ENCODE results near the gene GPN1.
A peak's percentile ranks its signal among the peaks of the same experiment; 100 is the strongest.
"Not testable (repeated sequence)": the region's sequence is repeated elsewhere in the genome, so short reads cannot be mapped to it uniquely, and the experiment has no call there.

The GPN1 gene

GRCh38 chr2:27680571-27680970 lies 51.7 kb downstream of the GPN1 start:
- ChIA-PET CTCF (no interaction called here), POLR2A (no interaction called here)
- no peak for DNase-seq (ENCODE audit: extremely low spot score)
- TF ChIP-seq PKNOX1 (IDR thresholded peaks at IDR 0.05) (no peak), ARNT (IDR thresholded peaks at IDR 0.05) (no peak), FOXM1 (IDR thresholded peaks at IDR 0.05; ENCODE audit: borderline replicate concordance) (no peak), SUZ12 (IDR thresholded peaks at IDR 0.05) (no peak), HDGF (IDR thresholded peaks at IDR 0.05; ENCODE audit: borderline replicate concordance) (no peak), FOXA1 (IDR thresholded peaks at IDR 0.05) (no peak), L3MBTL2 (conservative IDR thresholded peaks at IDR 0.05) (no peak), TARDBP (IDR thresholded peaks at IDR 0.05) (no peak), SP1 (IDR thresholded peaks at IDR 0.05) (no peak), ZNF384 (IDR thresholded peaks at IDR 0.05) (no peak), NFRKB (IDR thresholded peaks at IDR 0.05) (no peak), CTBP1 (IDR thresholded peaks at IDR 0.05; ENCODE audit: borderline replicate concordance) (no peak), ELF4 (IDR thresholded peaks at IDR 0.05) (no peak), LEF1 (IDR thresholded peaks at IDR 0.05; ENCODE audit: borderline replicate concordance) (no peak)

- DNase-seq (ENCODE audit: extremely low spot score), result no peak
- POLR2A ChIA-PET, result interaction anchor here (1.1 to 2.1 kb wide), 2 partner anchors 18 to 272 kb away, joined by 5 to 8 read pairs; partner anchors contain the start of genes PPM1G, SLC4A1AP and SUPT7L
These were observed 53.0 kb downstream of the GPN1 start for GRCh38 chr2:27681841-27682240.

GRCh38 chr2:27682334-27682771 lies 53.5 kb downstream of the GPN1 start:
- DNase-seq (ENCODE audit: extremely low spot score), result not testable (repeated sequence)
- ChIA-PET POLR2A (interaction anchor here (1.1 to 2.1 kb wide), 2 partner anchors 19 to 273 kb away, joined by 5 to 8 read pairs; partner anchors contain the start of genes PPM1G, SLC4A1AP and SUPT7L), CTCF (interaction anchor here (0.5 to 2.2 kb wide), 4 partner anchors 21 to 410 kb away, joined by 3 to 10 read pairs (median 4); no protein-coding TSS in a partner anchor)

More at GRCh38 chr2:27681841-27682240, 53.0 kb downstream of the GPN1 start:
- CTCF ChIA-PET, result interaction anchor here (0.5 to 2.2 kb wide), 4 partner anchors 21 to 912 kb away, joined by 3 to 10 read pairs (median 4); no protein-coding TSS in a partner anchor
- TF ChIP-seq L3MBTL2 (conservative IDR thresholded peaks at IDR 0.05) (no peak), FOXK2 (IDR thresholded peaks at IDR 0.05) (no peak), SP1 (IDR thresholded peaks at IDR 0.05) (no peak), SUZ12 (IDR thresholded peaks at IDR 0.05) (no peak), BHLHE40 (IDR thresholded peaks at IDR 0.05; ENCODE audit: borderline replicate concordance) (no peak), TARDBP (IDR thresholded peaks at IDR 0.05) (no peak), CTBP1 (IDR thresholded peaks at IDR 0.05; ENCODE audit: borderline replicate concordance) (no peak), ELF4 (IDR thresholded peaks at IDR 0.05) (no peak), ARNT (IDR thresholded peaks at IDR 0.05) (no peak), FOXM1 (IDR thresholded peaks at IDR 0.05; ENCODE audit: borderline replicate concordance) (no peak), ZNF384 (IDR thresholded peaks at IDR 0.05) (no peak), PKNOX1 (IDR thresholded peaks at IDR 0.05) (no peak), HDGF (IDR thresholded peaks at IDR 0.05; ENCODE audit: borderline replicate concordance) (no peak), LEF1 (IDR thresholded peaks at IDR 0.05; ENCODE audit: borderline replicate concordance) (no peak), FOXA1 (IDR thresholded peaks at IDR 0.05) (no peak)

- TF ChIP-seq PKNOX1 (IDR thresholded peaks at IDR 0.05) (peak; percentile 30; the same call in 1 of the 2 replicates), NFRKB (IDR thresholded peaks at IDR 0.05) (no peak)
- ChIA-PET POLR2A (interaction anchor here (2.1 kb wide), 1 partner anchor 274 kb away, joined by 8 read pairs; the partner anchor contains the start of gene PPM1G), CTCF (interaction anchor here (0.6 to 2.2 kb wide), 26 partner anchors 8 to 832 kb away, joined by 3 to 11 read pairs (median 3); partner anchors contain the start of genes SLC4A1AP and SUPT7L)
- DNase-seq (ENCODE audit: extremely low spot score), result peak; percentile 70
These were observed 54.7 kb downstream of the GPN1 start for GRCh38 chr2:27683390-27684071.

- POLR2A ChIA-PET; DNase-seq (ENCODE audit: extremely low spot score): not testable (repeated sequence)
- CTCF ChIA-PET, result interaction anchor here (1.5 kb wide), 1 partner anchor 19 kb away, joined by 4 read pairs; no protein-coding TSS in a partner anchor
These were observed 56.2 kb downstream of the GPN1 start for GRCh38 chr2:27685006-27685405.

GRCh38 chr2:27685577-27685976 lies 56.7 kb downstream of the GPN1 start:
- no peak for DNase-seq (ENCODE audit: extremely low spot score)
- POLR2A ChIA-PET, result no interaction called here
- CTCF ChIA-PET, result interaction anchor here (1.5 kb wide), 1 partner anchor 18 kb away, joined by 4 read pairs; no protein-coding TSS in a partner anchor
- TF ChIP-seq L3MBTL2 (conservative IDR thresholded peaks at IDR 0.05) (no peak), LEF1 (IDR thresholded peaks at IDR 0.05; ENCODE audit: borderline replicate concordance) (no peak), ARNT (IDR thresholded peaks at IDR 0.05) (no peak), HDGF (IDR thresholded peaks at IDR 0.05; ENCODE audit: borderline replicate concordance) (no peak), ELF4 (IDR thresholded peaks at IDR 0.05) (no peak), CTBP1 (IDR thresholded peaks at IDR 0.05; ENCODE audit: borderline replicate concordance) (no peak), FOXK2 (IDR thresholded peaks at IDR 0.05) (no peak), BHLHE40 (IDR thresholded peaks at IDR 0.05; ENCODE audit: borderline replicate concordance) (no peak), TARDBP (IDR thresholded peaks at IDR 0.05) (no peak)
